Right atrium auricular region (tissue), 2 donors: ENCODE measurements around the gene GSKIP. TPM values are rescaled to one million over a fixed set of nuclear protein-coding genes. Genes with fewer than 3 reads are reported as not detected.

Experiments
- DNase-seq: peaks from one replicate; pipeline ENCODE4 v3.0.0-alpha.2; 2019; ENCODE audit warnings: low spot score
- H3K27ac ChIP-seq, 2 donors: fragments of 200-600 bp; sonication (generic); 1 replicate in 1 of 2; 2 replicates in 1 of 2; pipeline ENCODE4 v1.5.1; 2016 to 2019
- H3K27me3 ChIP-seq, 2 donors: fragments of 200-600 bp; sonication (generic); one replicate each; pipeline versions ENCODE4 v1.5.1 to v1.6.0; 2017 to 2019
- H3K36me3 ChIP-seq: fragments of 200-600 bp; sonication (generic); one replicate; pipeline ENCODE4 v1.5.1; 2016
- H3K4me1 ChIP-seq, 2 donors: fragments of 200-600 bp; sonication (generic); one replicate each; pipeline versions ENCODE4 v1.5.1 to v1.6.0; 2017 to 2019
- H3K4me3 ChIP-seq, 2 donors: fragments of 200-600 bp; sonication (generic); 1 replicate in 1 of 2; 2 replicates in 1 of 2; pipeline ENCODE4 v1.5.1; 2017 to 2019; ENCODE audit warnings: mild to moderate bottlenecking in 1 of 2, moderate library complexity in 1 of 2
- H3K9me3 ChIP-seq, 2 donors: fragments of 200-600 bp; sonication (generic); one replicate each; pipeline ENCODE4 v1.5.1; 2019
- CTCF ChIP-seq, 2 donors: fragments of 200-600 bp; sonication (generic); IDR thresholded peaks; one replicate each; pipeline ENCODE4 v1.5.1; 2019; ENCODE audit warnings: antibody characterized with exemption in 2 of 2
- total RNA-seq, 2 donors: library from RNA; depleted of rRNA; stranded (reverse); fragments of >200 nt; gene quantifications; one replicate each; pipeline ENCODE4 v1.1.0, GENCODE V29; 2016

The GSKIP gene
- total RNA-seq, 2 donors from 2014 or later: 8.7 to 14.8 TPM

GRCh38 chr14:96434040-96434439 lies 70.7 kb downstream of the GSKIP start:
- TF ChIP-seq CTCF (IDR thresholded peaks at IDR 0.05): no peak
- Histone ChIP-seq H3K27me3 (no peaks in the 10 kb centered on the region), H3K4me3 (no peak overlapping the region), H3K36me3 (no peaks in the 10 kb centered on the region), H3K4me1 (no peaks in the 10 kb centered on the region), H3K27ac (no peak overlapping the region), H3K9me3 (no peaks in the 10 kb centered on the region)
- DNase-seq: no peak

Other genes starting within 250 kb of the GSKIP start
- 1 to 10 TPM; 1.7 to 2.9 TPM for gene BDKRB2, start 158.7 kb upstream of the GSKIP start, total RNA-seq
- gene BDKRB1, start 107.3 kb upstream of the GSKIP start, total RNA-seq: 10 to 100 TPM in 1 of 2 donors, under 1 TPM in 1; 0.39 to 20.0 TPM
- gene ATG2B, start 185 bp upstream of the GSKIP start, total RNA-seq: 10 to 100 TPM; 15.1 to 16.2 TPM
- 1 to 10 TPM; 1.1 to 2.1 TPM for gene AK7, start 28.6 kb downstream of the GSKIP start, total RNA-seq
- 10 to 100 TPM; 85.2 to 91.9 TPM for gene PAPOLA, start 138.9 kb downstream of the GSKIP start, total RNA-seq